GM19035 (cell line): ENCODE results near the gene GAPDH.
A peak's percentile ranks its signal among the peaks of the same experiment; 100 is the strongest.
"Not testable (repeated sequence)": the region's sequence is repeated elsewhere in the genome, so short reads cannot be mapped to it uniquely, and the experiment has no call there.

Experiments used
- ATAC-seq: cut with Tn5 transposase; IDR thresholded peaks from one replicate; pipeline ENCODE4 v1.9.1; 2021; ENCODE audit not compliant: unreplicated experiment

GAPDH gene

DNA sequence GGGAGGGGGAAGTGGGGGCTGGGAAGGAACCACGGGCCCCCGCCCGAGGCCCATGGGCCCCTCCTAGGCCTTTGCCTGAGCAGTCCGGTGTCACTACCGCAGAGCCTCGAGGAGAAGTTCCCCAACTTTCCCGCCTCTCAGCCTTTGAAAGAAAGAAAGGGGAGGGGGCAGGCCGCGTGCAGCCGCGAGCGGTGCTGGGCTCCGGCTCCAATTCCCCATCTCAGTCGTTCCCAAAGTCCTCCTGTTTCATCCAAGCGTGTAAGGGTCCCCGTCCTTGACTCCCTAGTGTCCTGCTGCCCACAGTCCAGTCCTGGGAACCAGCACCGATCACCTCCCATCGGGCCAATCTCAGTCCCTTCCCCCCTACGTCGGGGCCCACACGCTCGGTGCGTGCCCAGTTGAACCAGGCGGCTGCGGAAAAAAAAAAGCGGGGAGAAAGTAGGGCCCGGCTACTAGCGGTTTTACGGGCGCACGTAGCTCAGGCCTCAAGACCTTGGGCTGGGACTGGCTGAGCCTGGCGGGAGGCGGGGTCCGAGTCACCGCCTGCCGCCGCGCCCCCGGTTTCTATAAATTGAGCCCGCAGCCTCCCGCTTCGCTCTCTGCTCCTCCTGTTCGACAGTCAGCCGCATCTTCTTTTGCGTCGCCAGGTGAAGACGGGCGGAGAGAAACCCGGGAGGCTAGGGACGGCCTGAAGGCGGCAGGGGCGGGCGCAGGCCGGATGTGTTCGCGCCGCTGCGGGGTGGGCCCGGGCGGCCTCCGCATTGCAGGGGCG lies at the start of gene GAPDH:
Gene GAPDH, plus strand, starts transcription at position 595 of the 772 bp plus-strand sequence. CDS start 316 bp downstream, outside the sequence.
- ATAC-seq, result peak; percentile 55

DNA sequence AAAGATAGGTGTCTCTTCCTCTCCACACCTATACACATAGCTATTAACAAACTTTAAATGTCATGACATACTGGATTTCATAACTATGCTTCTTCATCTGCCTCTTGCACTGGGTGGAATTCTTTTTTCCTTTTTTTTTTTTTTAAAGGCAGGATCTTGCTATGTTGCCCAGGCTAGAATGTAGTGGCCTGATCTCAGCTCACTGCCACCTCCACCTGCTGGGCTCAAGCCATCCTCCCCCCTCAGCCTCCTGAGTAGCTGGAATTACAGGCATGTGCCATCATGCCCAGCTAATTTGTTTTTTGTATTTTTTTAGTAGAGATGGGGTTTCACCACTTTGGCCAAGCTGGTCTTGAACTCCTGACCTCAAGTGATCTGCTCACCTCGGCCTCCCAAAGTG lies 46.1 kb upstream of the GAPDH start:
- no peak for ATAC-seq

DNA sequence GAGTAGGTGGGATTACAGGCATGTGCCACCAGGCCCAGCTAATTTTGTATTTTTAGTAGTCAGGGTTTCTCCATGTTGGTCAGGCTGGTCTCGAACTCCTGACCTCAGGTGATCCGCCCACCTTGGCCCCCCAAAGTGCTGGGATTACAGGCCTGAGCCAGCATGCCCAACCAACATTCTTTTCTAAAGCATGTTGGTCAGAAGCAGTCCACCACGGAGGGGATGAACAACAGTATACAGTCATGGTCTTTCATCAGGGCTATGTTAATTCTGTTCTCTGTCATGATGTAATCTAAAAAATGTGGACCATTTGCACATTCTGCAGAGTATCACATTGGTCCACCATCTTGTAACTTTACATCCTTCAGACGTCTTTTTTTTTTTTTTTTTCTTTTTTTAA lies 44.9 kb upstream of the GAPDH start:
- no peak for ATAC-seq

DNA sequence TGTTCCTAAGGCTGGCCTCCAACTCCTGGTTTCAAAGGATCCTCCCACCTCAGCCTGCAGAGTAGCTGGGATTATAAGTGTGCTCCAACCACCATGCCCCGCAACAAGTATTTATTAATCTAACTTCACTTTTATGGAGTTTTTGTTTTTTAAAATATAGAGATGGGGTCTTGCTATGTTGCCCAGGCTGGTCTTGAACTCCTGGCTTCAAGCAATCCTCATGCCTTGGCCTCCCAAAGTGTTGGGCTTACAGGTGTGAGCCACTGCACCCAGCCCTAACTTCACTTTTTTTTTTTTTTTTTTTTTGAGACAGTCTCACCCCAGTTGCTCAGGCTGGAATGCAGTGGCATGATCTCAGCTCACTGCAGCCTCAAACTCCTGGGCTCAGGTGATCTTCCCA lies 43.6 kb upstream of the GAPDH start:
- not testable (repeated sequence) for ATAC-seq

DNA sequence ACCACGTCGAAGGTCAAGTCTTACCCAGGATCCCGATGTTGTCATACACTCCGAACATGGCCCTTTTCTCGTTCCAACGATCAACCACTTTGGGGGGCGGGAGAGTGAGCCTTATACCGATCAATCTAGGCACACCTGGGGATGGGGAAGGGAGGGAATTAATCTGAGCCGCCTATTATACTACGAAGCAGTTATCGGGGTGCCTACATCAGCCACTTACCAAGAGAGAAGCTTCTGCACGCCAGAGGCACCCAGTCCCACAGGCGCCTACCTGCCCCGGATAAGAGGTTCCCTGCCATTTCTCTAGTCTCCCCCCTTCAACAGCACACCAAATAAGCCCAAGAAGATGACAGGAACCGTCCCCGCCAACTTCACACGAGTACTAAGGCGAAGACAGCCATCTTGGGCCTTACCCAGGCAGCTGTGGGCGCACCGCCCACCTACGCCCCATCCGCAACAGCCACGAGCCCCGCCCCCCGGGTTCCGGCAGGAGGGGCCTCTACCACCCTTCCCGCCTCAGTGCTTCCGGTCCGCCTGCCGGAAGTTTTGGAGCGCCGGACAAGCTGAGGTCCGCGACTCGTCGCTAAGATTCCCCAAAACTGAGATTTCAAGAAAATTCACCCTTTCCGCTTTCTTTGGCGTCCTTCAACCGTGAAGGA lies 41.4 kb upstream of the GAPDH start, which contains the start of gene MRPL51:
Gene MRPL51, minus strand, starts transcription at position 425 of the 659 bp plus-strand sequence. Its CDS starts 126 bp downstream, at position 299.
- ATAC-seq, result peak; percentile 70

DNA sequence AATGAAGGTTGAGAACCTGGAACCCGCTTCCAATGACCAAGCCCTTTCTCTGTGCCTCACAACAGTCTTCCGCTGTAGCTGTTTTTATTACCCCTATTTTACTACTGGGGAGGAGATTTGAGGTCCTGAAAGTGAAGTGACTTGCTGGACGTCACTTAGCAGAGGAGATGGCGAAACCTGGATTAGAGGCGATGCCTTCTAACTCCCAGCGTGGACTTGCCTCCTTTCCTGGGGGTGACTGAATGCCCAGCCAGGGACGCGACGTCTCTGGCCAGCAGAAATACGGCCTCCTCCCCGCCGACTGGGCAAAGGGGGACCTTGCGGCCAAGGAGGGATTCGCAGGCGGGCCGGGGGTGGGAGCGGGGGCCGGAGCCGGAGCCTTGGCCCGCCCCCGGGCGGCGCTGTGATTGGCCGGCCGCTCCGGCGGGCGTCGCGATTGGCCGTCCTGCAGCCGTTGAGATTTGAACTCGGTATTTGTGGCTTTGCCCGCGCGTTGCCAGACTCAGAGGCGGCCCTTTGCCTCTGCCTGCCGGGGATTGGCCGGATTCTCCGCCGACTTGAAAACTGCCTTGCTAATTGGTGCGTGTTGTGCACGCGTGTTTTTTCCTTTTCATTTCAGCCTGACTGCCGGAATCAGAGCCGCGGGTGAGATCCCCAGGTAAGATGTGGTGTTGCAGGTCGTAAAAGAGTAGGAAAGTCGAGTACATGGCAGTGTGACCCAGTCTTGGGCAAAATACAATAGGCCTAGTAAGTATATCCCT lies 40.6 kb upstream of the GAPDH start, which contains the start of gene NCAPD2:
Gene NCAPD2, plus strand, starts transcription at position 606 of the 761 bp plus-strand sequence. CDS start 997 bp downstream, outside the sequence.
- ATAC-seq, result peak; percentile 87

DNA sequence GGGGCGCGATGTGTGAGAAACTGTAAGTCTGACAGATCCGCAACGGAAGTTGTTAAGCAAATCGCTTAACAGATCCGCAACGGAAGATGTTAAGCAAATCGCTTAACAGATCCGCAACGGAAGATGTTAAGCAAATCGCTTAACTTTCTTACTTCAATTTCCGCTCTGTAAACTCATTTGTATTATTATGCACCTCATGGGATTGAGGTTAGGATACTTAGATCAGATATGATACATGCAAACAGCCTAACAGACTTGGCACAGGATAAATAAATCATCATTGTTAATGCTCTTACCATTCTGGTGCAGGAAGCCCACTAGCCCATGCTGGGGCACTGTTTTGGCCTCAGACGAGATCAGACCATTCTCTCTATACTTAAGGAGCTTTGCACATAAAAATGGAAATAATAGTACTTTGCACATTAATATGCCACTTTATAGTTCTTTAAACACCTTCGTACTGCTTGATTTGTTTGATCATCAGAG lies 40.0 kb upstream of the GAPDH start:
- ATAC-seq, result no peak

DNA sequence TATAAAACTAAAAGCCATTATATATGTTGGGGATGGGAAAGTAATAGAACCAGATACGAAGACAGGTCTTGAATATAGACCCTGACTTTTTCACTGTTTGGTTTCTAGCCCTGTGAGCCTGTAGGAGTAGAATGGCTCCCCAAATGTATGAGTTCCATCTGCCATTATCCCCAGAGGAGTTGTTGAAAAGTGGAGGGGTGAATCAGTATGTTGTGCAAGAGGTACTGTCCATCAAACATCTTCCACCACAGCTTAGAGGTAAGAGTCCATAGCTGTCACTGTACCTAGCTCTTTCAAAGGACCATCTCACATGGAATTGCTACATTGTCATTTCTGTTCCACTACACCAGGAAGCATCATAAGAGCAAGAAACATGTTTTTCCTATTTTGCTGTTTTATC lies 39.3 kb upstream of the GAPDH start:
- no peak for ATAC-seq

DNA sequence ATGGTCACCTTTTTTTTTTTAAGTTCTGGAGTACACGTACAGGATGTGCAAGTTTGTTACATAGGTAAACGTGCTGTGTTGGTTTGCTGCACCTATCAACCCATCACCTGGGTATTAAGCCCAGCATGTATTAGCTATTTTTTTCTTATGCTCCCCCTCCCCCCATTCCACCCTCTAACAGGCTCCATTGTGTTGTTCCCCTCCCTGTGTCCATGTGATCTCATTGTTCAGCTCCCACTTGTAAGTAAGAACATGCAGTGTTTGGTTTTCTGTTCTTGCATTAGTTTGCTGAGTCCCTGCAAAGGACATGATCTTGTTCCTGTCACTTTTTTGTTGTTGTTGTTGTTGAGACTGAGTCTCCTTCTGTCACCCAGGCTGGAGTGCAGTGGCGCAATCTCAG lies 37.0 kb upstream of the GAPDH start:
- not testable (repeated sequence) for ATAC-seq

DNA sequence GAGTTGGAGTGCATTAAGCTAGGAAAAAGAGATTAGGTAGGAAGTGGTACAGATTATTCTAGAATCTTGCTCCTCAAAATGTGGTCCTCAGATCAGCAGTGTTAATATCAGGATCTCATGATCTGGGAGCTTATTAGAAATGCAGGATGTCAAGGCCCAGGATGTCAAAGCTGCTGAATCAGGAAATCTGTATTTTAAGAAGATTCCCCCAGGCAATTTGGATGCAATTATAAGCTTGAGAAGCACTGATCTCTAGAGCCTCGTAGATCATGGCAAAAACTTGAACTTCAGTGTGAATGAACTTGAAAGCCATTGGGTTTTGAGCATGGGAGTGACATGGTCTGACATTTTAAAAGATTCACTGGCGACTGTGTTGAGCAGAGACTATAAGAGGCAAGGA lies 33.9 kb upstream of the GAPDH start:
- no peak for ATAC-seq

DNA sequence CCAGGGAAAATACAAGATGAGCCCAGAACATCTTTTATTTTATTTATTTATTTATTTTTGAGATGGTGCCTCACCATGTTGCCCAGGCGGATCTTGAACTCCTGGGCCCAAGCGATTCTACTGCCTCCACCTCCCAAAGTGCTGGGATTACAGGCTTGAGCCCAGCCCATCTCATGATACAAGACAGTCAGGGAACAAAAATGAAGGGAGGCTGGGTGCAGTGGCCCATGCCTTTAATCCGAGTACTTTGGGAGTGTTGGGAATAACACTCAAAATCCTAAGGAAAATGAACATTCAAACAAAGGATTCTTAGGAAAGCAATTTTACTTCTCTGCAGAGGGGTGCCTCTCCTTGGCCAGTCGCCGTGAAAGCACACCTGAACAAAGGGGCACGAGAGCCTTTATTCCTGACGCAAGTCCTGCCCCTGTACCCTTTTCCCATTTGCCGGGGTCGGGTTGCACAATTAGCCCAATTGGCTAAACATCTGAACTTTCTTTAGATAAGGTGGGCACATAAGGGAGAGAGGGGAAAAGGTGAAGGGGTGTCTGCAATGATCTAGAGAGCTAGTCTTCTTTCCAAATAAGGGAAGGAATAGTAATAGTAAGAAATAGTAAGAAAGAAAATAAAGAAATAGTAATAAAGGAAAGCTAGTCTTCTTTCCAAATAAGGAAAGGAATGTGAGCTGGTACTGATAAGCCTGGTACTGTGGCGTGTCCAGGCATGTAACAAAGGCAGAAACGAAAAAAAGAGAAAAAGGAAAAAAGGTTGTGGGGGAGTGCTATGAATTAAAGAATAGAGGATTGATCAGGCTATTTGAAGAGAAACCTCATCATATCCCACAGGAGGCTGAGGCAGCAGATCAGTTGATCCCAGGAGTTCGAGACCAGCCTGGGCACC lies 27.0 kb upstream of the GAPDH start:
- ATAC-seq, result no peak

DNA sequence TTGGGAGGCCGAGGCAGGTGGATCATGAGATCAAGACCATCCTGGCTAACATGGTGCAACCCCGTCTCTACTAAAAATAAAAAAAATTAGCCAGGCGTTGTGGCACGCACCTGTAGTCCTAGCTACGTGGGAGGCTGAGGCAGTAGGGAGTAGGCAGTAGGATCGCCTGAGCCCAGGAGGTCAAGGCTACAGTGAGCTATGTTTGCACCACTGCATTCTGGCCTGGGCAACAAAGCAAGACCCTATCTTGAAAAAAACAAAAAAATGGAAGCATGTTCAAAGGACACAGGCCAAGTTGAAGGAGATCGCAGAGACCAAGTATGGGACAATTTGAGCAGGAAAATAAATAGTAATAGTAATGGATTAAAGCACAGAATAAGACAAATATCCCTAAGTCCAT lies 26.2 kb upstream of the GAPDH start:
- no peak for ATAC-seq

DNA sequence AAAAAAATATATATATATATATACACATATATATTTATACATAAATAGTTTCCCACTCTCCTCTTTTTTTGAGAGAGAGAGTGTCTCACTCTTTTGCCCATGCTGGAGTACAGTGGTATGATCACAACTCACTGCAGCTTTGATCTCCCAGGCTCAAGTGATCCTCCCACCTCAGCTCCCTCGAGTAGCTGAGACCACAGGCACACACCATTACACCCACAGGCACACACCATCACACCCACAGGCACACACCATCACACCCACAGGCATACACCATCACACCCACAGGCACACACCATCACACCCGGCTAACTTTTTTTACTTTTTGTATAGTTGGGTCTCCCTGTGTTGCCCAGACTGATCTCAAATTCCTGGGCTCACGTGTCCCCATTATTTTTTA lies 14.1 kb upstream of the GAPDH start:
- ATAC-seq, result no peak

DNA sequence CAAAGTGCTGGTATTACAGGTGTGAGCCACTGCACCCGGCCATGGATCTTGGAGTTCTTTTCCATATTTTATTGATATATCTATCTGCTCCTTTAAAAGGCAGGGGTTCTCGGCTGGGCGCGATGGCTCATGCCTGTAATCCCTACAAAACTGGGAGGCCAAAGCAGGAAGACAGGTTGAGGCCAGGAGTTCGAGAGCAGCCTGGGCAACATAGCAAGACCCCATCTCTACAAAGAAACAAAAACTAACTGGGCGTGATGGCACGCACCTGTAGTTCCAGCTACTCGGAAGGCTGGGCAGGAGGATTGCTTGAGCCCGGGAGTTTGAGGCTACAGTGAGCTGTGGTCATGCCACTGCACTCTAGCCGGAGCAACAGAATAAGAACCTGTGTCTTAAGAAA lies 12.1 kb upstream of the GAPDH start:
- no peak for ATAC-seq

DNA sequence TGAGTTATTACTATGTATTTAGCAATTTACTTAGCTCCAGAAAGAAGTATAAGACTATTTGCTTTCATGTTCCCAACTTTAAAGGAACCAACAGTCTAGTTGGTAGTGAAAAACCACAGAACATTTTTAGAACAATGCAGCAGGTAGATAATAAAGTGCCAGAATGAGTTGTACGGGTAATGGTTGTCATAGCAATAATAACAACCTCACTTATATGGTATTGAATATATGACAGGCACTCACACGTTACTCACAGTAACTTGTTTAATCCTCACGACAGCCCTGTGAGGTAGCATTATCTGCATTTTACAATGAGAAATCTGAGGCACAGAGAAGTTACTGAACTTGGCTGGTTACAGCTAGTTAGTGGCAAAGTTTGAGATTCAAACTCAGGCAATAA lies 10.6 kb upstream of the GAPDH start:
- no peak for ATAC-seq

DNA sequence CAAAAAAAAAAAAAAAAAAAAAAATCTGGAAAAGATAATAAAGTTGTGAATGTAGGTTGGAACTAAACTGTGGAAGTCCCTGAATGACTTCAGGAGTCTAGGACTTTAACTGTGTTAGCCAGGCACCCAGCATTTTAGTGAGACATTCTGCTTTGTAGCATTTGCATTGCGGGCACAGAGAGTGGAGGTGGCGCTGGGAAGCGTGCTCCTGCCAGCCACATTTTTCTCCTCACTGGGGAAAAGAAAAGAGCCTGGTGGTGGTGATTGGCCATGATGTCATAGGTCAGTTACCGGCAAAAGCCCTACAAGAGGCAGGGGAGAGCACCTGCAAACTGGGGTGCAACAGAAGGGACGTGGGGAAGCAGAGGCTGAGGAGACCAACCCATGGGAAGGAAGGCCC lies 9.7 kb upstream of the GAPDH start:
- no peak for ATAC-seq

DNA sequence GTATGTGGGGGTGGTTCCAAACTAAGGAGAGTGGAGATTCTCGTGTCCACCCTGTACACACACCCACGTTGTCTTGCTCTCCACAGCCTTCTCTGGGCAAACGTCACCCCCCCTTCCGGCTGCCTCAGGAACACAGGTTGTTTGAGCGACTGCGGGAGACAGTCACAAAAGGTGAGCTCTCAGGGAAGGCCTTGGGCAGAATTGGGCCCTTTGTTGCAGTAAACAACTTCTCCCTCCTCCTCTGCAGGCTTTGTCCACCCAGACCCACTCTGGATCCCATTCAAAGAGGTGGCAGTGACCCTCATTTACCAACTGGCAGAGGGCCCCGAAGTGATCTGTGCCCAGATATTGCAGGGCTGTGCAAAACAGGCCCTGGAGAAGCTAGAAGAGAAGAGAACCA lies 8.1 kb upstream of the GAPDH start:
- no peak for ATAC-seq

DNA sequence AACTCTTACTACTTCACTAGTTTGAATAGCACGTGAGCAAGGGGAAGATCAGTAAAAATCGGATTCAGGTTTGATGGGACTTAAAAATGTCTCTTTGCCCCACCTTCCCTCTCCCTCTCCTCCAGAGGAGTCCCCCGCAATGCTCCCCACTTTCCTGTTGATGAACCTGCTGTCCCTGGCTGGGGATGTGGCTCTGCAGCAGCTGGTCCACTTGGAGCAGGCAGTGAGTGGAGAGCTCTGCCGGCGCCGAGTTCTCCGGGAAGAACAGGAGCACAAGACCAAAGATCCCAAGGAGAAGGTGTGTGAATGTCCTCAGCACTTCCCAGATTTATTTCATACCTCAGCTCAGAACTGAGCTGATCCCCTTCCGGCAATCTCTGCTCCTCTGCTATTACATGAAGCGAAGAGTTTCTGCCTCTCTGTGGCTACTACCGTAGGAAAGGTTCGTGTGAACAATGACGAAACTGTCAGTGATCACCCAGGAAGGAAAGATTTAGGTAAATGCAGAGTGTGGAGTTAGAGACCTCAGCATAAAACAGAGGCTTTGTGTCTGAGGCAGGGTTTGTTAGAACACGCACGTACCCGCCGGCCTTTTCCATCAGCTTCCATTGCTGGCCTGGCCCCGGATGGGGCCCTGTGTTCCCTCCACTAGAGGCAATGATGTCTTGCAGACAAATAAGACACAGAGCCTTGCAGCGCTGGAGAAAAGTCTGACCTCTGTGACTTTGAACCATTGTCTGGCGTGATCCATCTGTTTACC lies 7.4 kb upstream of the GAPDH start:
- no peak for ATAC-seq

DNA sequence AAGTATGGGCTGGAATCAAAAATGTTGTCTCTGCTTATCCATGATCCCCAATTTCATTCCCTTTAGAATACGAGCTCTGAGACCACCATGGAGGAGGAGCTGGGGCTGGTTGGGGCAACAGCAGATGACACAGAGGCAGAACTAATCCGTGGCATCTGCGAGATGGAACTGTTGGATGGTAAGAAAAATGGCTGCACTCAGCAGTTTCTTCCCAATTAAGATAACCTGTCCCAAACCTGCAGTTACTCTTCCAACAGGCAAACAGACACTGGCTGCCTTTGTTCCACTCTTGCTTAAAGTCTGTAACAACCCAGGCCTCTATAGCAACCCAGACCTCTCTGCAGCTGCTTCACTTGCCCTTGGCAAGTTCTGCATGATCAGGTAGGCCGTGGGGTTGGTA lies 6.6 kb upstream of the GAPDH start:
- ATAC-seq, result no peak
